Liver (tissue), 10 donors: ENCODE measurements around the gene PRR5L. TPM values are rescaled to one million over a fixed set of nuclear protein-coding genes. Genes with fewer than 3 reads are reported as not detected.

Experiments used
- DNase-seq: peaks from one replicate; pipeline ENCODE4 v3.0.0-alpha.2; 2017; ENCODE audit warnings: low spot score
- H3K27ac ChIP-seq, 2 donors: one replicate each; pipeline ENCODE4 v1.7.0; 2013; ENCODE audit warnings: inconsistent platforms in 2 of 2, low read length in 2 of 2, control low read depth in 1 of 2, low read depth in 1 of 2, mild to moderate bottlenecking in 1 of 2
- H3K27me3 ChIP-seq, 4 donors: one replicate each; pipeline versions ENCODE4 v1.6.1 to v1.7.0; 2013; ENCODE audit warnings: low read length in 3 of 4, inconsistent platforms in 1 of 4, mild to moderate bottlenecking in 1 of 4, moderate library complexity in 1 of 4; ENCODE audit not compliant: control insufficient read depth in 4 of 4, insufficient read depth in 4 of 4
- H3K36me3 ChIP-seq, 4 donors: one replicate each; pipeline versions ENCODE4 v1.6.1 to v1.7.0; 2013; ENCODE audit warnings: low read length in 3 of 4, mild to moderate bottlenecking in 3 of 4, low read depth in 1 of 4, moderate library complexity in 1 of 4; ENCODE audit not compliant: control insufficient read depth in 4 of 4, insufficient read depth in 3 of 4
- H3K4me1 ChIP-seq, 4 donors: one replicate each; pipeline versions ENCODE4 v1.6.1 to v1.7.0; 2013; ENCODE audit warnings: low read length in 3 of 4, mild to moderate bottlenecking in 3 of 4, moderate library complexity in 1 of 4; ENCODE audit not compliant: control insufficient read depth in 4 of 4, insufficient read depth in 4 of 4
- H3K4me3 ChIP-seq, 3 donors: one replicate each; pipeline versions ENCODE4 v1.6.1 to v1.7.0; 2013; ENCODE audit warnings: low read length in 3 of 3, control low read depth in 1 of 3, low read depth in 1 of 3, mild to moderate bottlenecking in 1 of 3
- H3K9ac ChIP-seq, 2 donors: one replicate each; pipeline ENCODE4 v1.7.0; 2013; ENCODE audit warnings: low read length in 2 of 2, mild to moderate bottlenecking in 2 of 2, moderate library complexity in 2 of 2, control low read depth in 1 of 2, low read depth in 1 of 2
- H3K9me3 ChIP-seq, 4 donors: one replicate each; pipeline versions ENCODE4 v1.6.1 to v1.7.0; 2013; ENCODE audit warnings: low read length in 3 of 4; ENCODE audit not compliant: control insufficient read depth in 4 of 4
- ATF3 ChIP-seq: IDR thresholded peaks from 2 replicates; pipeline ENCODE4 v1.6.1; 2016; ENCODE audit warnings: antibody characterized with exemption
- CTCF ChIP-seq: fragments of 150-350 bp; IDR thresholded peaks from 2 replicates; pipeline ENCODE4 v1.5.1; 2017; ENCODE audit warnings: improper control_type of control experiment, low read depth, low read length; ENCODE audit not compliant: missing input control
- FOXA1 ChIP-seq: IDR thresholded peaks from 2 replicates; pipeline ENCODE4 v1.6.1; 2016; ENCODE audit warnings: antibody characterized with exemption
- FOXA2 ChIP-seq: IDR thresholded peaks from 2 replicates; pipeline ENCODE4 v1.6.1; 2016; ENCODE audit warnings: antibody characterized with exemption
- GABPA ChIP-seq, 2 donors: IDR thresholded peaks in 1 of 2; conservative IDR thresholded peaks in 1 of 2; 2 replicates each; pipeline ENCODE4 v1.6.1; 2016; ENCODE audit warnings: antibody characterized with exemption in 2 of 2, mild to moderate bottlenecking in 1 of 2, moderate library complexity in 1 of 2
- HNF4A ChIP-seq, 2 donors: conservative IDR thresholded peaks; 2 replicates each; pipeline ENCODE4 v1.6.1; 2016; ENCODE audit warnings: antibody characterized with exemption in 2 of 2, mild to moderate bottlenecking in 2 of 2
- MAX ChIP-seq: IDR thresholded peaks from 2 replicates; pipeline ENCODE4 v1.6.1; 2016; ENCODE audit warnings: antibody characterized with exemption
- NR2F2 ChIP-seq: IDR thresholded peaks from 2 replicates; pipeline ENCODE4 v1.6.1; 2016; ENCODE audit warnings: antibody characterized with exemption
- RAD21 ChIP-seq, 2 donors: IDR thresholded peaks; 2 replicates each; pipeline ENCODE4 v1.6.1; 2016; ENCODE audit warnings: antibody characterized with exemption in 2 of 2, mild to moderate bottlenecking in 2 of 2
- RXRA ChIP-seq, 2 donors: IDR thresholded peaks; 2 replicates each; pipeline ENCODE4 v1.6.1; 2017 to 2018; ENCODE audit warnings: antibody characterized with exemption in 2 of 2, mild to moderate bottlenecking in 1 of 2
- TAF1 ChIP-seq: conservative IDR thresholded peaks from 2 replicates; pipeline ENCODE4 v1.6.1; 2016; ENCODE audit warnings: antibody characterized with exemption, mild to moderate bottlenecking
- YY1 ChIP-seq: IDR thresholded peaks from 2 replicates; pipeline ENCODE4 v1.6.1; 2016; ENCODE audit warnings: antibody characterized with exemption, mild to moderate bottlenecking
- WGBS: extraction: QIAGEN DNeasy Blood & Tissue Kit; methylation state at CpG from one replicate; pipeline ENCODE4 v1.1.7; 2013; 5-methylcytosine and 5-hydroxymethylcytosine counted together
- polyA plus RNA-seq, 2 donors: library from polyadenylated mRNA; stranded (reverse) in 1 of 2; unstranded in 1 of 2; fragments of 200-250 nt in 1 of 2; fragments of >200 nt in 1 of 2; fragmentation: Nextera tagmentation in 1 of 2; extraction: Ambion mirVana in 1 of 2; gene quantifications; one replicate each; pipeline versions ENCODE4 v1.2.1 to v1.2.3, GENCODE V29; 2013 to 2015
- small RNA-seq: library from RNA; depleted of rRNA; stranded (forward); fragments of <200 nt; gene quantifications from one replicate; pipeline ENCODE3, GENCODE V24; 2014
- total RNA-seq, 2 donors: library from RNA; depleted of rRNA; stranded (reverse); fragments of >200 nt; gene quantifications; one replicate each; pipeline ENCODE4 v1.2.3, GENCODE V29; 2014
- TF ChIP-seq, protein P1 (sequence below): IDR thresholded peaks from 2 replicates; pipeline ENCODE4 v1.6.1; 2016; ENCODE audit warnings: antibody characterized with exemption
- donor health status: healthy.
- donor health status: healthy.
- donor health status: healthy.
- donor health status: healthy.
- donor health status: healthy.

PRR5L gene
- total and polyA plus RNA-seq, 4 donors, result 1.2 to 8.5 (median 4.5) TPM

GRCh38 chr11:36512016-36512415, 215.9 kb downstream of the PRR5L start (continued):
- TF ChIP-seq CTCF (no peak), FOXA1 (no peak), NR2F2 (no peak), MAX (no peak), HNF4A (conservative IDR thresholded peaks at IDR 0.05) (no peak), GABPA (IDR thresholded peaks at IDR 0.05 in 1 of 2, conservative IDR thresholded peaks at IDR 0.05 in 1 of 2) (no peak), ATF3 (no peak), TAF1 (no peak), FOXA2 (no peak)

- Histone ChIP-seq H3K9ac (no peak overlapping the region), H3K36me3 (no peaks in the 10 kb centered on the region), H3K27ac (no peak overlapping the region), H3K27me3 (no peaks in the 10 kb centered on the region), H3K9me3 (peaks cover 0 to 5% (median 0%) of the 10 kb centered on the region in 4 donors), H3K4me3 (no peak overlapping the region), H3K4me1 (peaks cover 0 to 3% (median under 1%) of the 10 kb centered on the region in 4 donors)
- no peak for TF ChIP-seq RAD21 (IDR thresholded peaks at IDR 0.05)
- TF ChIP-seq, protein P1, sequence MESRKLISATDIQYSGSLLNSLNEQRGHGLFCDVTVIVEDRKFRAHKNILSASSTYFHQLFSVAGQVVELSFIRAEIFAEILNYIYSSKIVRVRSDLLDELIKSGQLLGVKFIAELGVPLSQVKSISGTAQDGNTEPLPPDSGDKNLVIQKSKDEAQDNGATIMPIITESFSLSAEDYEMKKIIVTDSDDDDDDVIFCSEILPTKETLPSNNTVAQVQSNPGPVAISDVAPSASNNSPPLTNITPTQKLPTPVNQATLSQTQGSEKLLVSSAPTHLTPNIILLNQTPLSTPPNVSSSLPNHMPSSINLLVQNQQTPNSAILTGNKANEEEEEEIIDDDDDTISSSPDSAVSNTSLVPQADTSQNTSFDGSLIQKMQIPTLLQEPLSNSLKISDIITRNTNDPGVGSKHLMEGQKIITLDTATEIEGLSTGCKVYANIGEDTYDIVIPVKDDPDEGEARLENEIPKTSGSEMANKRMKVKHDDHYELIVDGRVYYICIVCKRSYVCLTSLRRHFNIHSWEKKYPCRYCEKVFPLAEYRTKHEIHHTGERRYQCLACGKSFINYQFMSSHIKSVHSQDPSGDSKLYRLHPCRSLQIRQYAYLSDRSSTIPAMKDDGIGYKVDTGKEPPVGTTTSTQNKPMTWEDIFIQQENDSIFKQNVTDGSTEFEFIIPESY, result no peak
- TF ChIP-seq NR2F2, result no peak
- no peak for TF ChIP-seq RXRA (IDR thresholded peaks at IDR 0.05)
- no peak for TF ChIP-seq FOXA1
- no peak for TF ChIP-seq MAX
- TF ChIP-seq YY1, result no peak
- WGBS, result 62% methylated on average over 2 of the region's 2 CpGs
- no peak for DNase-seq
These were observed 217.9 kb downstream of the PRR5L start for GRCh38 chr11:36513965-36514364.

Small RNA genes lying within 50 kb of the gene (small RNA-seq; reads per million reads assigned to genes)
- not detected for gene AC061999.1

Other genes starting within 250 kb of the PRR5L start
- 10 to 100 TPM; 22.9 to 27.8 TPM for gene COMMD9, start 6.9 kb upstream of the PRR5L start, total RNA-seq
- gene COMMD9, start 6.9 kb upstream of the PRR5L start, polyA plus RNA-seq, result 10 to 100 TPM; 28.7 to 50.8 TPM
- gene TRAF6, start 214.0 kb downstream of the PRR5L start, total RNA-seq, result 1 to 10 TPM; 5.6 to 7.8 TPM
- 1 to 10 TPM; 2.4 to 5.0 TPM for gene TRAF6, start 214.0 kb downstream of the PRR5L start, polyA plus RNA-seq